A673 (cell line): ENCODE results near the gene MAML1. TPM values are rescaled to one million over a fixed set of nuclear protein-coding genes. Genes with fewer than 3 reads are reported as not detected.

Experiments
- BruUV-seq: library from RNA; stranded (reverse); fragments of 400-500 nt; replicated peaks from 2 replicates; lab custom pipeline; 2021; lab: Mats Ljungman, UMichigan
- CTCF ChIA-PET: fragments of 300-600 bp; sonication (Branson Sonifier 250); formaldehyde crosslinking; loops from one replicate; lab custom pipeline; 2022; ENCODE audit warnings: antibody characterized with exemption; lab: Charles Lee
- POLR2A ChIA-PET: fragments of 300-600 bp; sonication (Branson Sonifier 250); formaldehyde crosslinking; loops from one replicate; lab custom pipeline; 2022; ENCODE audit warnings: antibody characterized with exemption; ENCODE audit not compliant: low non-redundant PET; lab: Charles Lee
- DNase-seq: peaks from one replicate; pipeline ENCODE4 v3.0.0-alpha.2; 2015; ENCODE audit warnings: low spot score
- H3K27ac ChIP-seq: fragments of 200-600 bp; sonication (generic); 2 replicates; pipeline ENCODE4 v1.5.1; 2016; ENCODE audit warnings: mixed run types, low read depth, mild to moderate bottlenecking, mixed read lengths, antibody characterized with exemption, low read length; ENCODE audit not compliant: poor library complexity, severe bottlenecking
- H3K27me3 ChIP-seq: fragments of 200-600 bp; sonication (generic); replicated peaks from 2 replicates; pipeline ENCODE4 v1.6.1; 2017; ENCODE audit warnings: mixed run types, low read depth, mild to moderate bottlenecking, mixed read lengths, antibody characterized with exemption, low read length; ENCODE audit not compliant: insufficient read depth, poor library complexity
- H3K36me3 ChIP-seq: fragments of 200-600 bp; sonication (generic); 2 replicates; pipeline ENCODE4 v1.6.1; 2016; ENCODE audit warnings: mixed run types, mild to moderate bottlenecking, mixed read lengths, antibody characterized with exemption, low read length; ENCODE audit not compliant: insufficient read depth, poor library complexity, severe bottlenecking
- H3K4me1 ChIP-seq: fragments of 200-600 bp; sonication (generic); 2 replicates; pipeline ENCODE4 v1.6.1; 2017; ENCODE audit warnings: mixed run types, mild to moderate bottlenecking, mixed read lengths, antibody characterized with exemption, low read length; ENCODE audit not compliant: insufficient read depth, poor library complexity, severe bottlenecking
- H3K4me3 ChIP-seq: fragments of 200-600 bp; sonication (generic); 2 replicates; pipeline ENCODE4 v1.5.1; 2016; ENCODE audit warnings: low read depth, mixed run types, mild to moderate bottlenecking, mixed read lengths, low read length; ENCODE audit not compliant: poor library complexity, severe bottlenecking
- H3K9me3 ChIP-seq: fragments of 200-600 bp; sonication (generic); 2 replicates; pipeline ENCODE4 v1.6.1; 2016; ENCODE audit warnings: mixed run types, low read depth, mild to moderate bottlenecking, mixed read lengths, antibody characterized with exemption, low read length; ENCODE audit not compliant: poor library complexity, severe bottlenecking
- EZH2 ChIP-seq: fragments of 200-600 bp; sonication (generic); IDR thresholded peaks from 2 replicates; pipeline ENCODE4 v1.6.1; 2017; ENCODE audit warnings: borderline replicate concordance, low read depth, mild to moderate bottlenecking, mixed read lengths, antibody characterized with exemption, low read length; ENCODE audit not compliant: poor library complexity, severe bottlenecking
- intact Hi-C: fragments of 100-400 bp; cut with micrococcal nuclease; formaldehyde crosslinking; loops from one replicate; pipeline ENCODE4 v1.10.0; 2022; ENCODE audit not compliant: unreplicated experiment
- total RNA-seq: library from RNA; stranded (reverse); gene quantifications from 2 replicates; pipeline ENCODE4 v1.2.3, GENCODE V29; 2021
- TF ChIP-seq, protein P1 (sequence below): fragments of 300-800, 200-600 bp; sonication (generic); conservative IDR thresholded peaks from 2 replicates; pipeline ENCODE4 v1.5.1; 2017; ENCODE audit warnings: low read depth, mild to moderate bottlenecking, antibody characterized with exemption, low read length, moderate library complexity, mixed read lengths

MAML1 gene
- total RNA-seq, 1 experiment from 2014 or later, result 34.3 TPM

DNA sequence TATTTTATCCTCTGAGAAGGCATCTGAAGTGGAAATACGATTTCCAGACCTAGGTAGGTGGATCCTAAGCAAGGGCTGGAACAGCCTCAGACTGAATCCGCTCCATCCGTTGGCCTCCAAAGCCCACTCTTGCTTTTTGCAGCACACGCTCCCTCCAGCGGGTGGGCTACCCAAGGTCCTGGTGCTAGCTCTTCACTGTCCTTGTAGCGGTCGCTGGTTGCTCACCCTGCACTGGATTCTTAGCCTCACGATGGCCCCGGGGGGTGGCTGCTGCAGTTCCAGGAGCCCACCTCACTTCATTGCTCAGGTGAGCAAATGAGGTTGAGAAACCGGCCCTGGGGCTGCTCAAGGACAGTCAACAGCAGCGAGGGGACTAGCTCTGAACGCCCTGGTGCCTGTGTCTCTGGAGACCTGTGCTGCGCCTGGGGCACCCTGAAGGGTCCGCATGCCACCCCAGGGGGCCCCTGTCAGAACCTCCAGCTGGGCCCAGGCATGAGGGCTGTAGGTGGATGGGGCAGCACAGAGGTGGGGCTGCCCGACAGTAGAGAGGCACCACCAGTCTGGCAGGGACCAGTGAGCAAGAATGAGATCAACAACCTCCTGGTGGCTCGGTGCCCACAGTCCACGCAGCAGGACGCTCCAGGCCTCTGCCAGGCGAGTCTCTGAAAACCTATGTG lies 69.7 kb downstream of the MAML1 start:
- H3K4me3 ChIP-seq, result no peak overlapping the region
- no TSS peak for BruUV-seq
- peaks cover 11% of the 10 kb centered on the region for H3K36me3 ChIP-seq
- H3K4me1 ChIP-seq, result peaks cover 28% of the 10 kb centered on the region
- CTCF ChIA-PET, result interaction anchor here (0.5 to 1.2 kb wide), 3 partner anchors 40 to 1350 kb away, joined by 3 to 5 read pairs (median 5); no protein-coding TSS in a partner anchor
- POLR2A ChIA-PET, result no interaction called here
- intact Hi-C loops, result loop anchor here (5.0 kb wide), 3 partner anchors 55 to 290 kb away; partner anchors contain the start of genes MRNIP and TBC1D9B
- H3K27ac ChIP-seq, result no peak overlapping the region
- no peak for DNase-seq
- H3K9me3 ChIP-seq, result no peaks in the 10 kb centered on the region
- TF ChIP-seq EZH2, result no peak
- TF ChIP-seq, protein P1, sequence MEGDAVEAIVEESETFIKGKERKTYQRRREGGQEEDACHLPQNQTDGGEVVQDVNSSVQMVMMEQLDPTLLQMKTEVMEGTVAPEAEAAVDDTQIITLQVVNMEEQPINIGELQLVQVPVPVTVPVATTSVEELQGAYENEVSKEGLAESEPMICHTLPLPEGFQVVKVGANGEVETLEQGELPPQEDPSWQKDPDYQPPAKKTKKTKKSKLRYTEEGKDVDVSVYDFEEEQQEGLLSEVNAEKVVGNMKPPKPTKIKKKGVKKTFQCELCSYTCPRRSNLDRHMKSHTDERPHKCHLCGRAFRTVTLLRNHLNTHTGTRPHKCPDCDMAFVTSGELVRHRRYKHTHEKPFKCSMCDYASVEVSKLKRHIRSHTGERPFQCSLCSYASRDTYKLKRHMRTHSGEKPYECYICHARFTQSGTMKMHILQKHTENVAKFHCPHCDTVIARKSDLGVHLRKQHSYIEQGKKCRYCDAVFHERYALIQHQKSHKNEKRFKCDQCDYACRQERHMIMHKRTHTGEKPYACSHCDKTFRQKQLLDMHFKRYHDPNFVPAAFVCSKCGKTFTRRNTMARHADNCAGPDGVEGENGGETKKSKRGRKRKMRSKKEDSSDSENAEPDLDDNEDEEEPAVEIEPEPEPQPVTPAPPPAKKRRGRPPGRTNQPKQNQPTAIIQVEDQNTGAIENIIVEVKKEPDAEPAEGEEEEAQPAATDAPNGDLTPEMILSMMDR, result no peak
- H3K27me3 ChIP-seq, result no peaks in the 10 kb centered on the region

DNA sequence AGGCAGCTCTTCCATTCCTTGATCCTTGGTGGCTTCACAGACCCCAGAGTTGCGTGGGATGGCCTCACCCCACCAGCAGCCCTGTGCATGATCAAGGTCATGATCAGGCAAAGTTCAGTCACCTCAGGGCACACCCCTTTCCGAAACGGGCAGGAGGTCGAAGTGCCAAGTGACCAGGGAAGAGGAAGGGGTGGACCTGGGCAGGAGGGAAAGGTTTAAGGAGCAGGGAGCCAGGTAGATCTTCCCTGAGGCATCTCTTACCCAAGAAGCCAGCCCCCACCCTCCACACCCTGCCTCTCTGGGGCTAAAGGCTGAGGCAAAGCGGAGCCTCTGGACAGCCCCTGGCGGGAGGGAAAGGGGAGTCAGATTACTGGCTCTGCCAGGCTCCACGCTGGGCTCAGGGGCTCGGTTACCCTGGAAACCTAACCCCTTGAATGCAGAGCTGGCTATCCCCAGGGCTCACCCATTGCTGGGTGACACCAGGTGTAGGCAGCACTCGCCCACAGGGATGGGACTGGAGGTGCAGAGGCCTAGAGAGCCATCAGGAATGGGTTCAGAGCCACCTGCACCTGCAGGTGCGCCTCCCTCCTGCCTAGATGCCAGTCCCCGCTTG lies 70.4 kb downstream of the MAML1 start:
- Histone ChIP-seq H3K4me1 (peaks cover 28% of the 10 kb centered on the region), H3K9me3 (no peaks in the 10 kb centered on the region), H3K36me3 (peaks cover 9% of the 10 kb centered on the region), H3K27ac (no peak overlapping the region), H3K27me3 (no peaks in the 10 kb centered on the region), H3K4me3 (no peak overlapping the region)
- DNase-seq, result no peak
- ChIA-PET CTCF (no interaction called here), POLR2A (no interaction called here)
- BruUV-seq, result no TSS peak
- TF ChIP-seq, protein P1, result no peak
- no peak for TF ChIP-seq EZH2
- intact Hi-C loops, result loop anchor here (5.0 kb wide), 3 partner anchors 54 to 289 kb away; partner anchors contain the start of genes MRNIP and TBC1D9B

DNA sequence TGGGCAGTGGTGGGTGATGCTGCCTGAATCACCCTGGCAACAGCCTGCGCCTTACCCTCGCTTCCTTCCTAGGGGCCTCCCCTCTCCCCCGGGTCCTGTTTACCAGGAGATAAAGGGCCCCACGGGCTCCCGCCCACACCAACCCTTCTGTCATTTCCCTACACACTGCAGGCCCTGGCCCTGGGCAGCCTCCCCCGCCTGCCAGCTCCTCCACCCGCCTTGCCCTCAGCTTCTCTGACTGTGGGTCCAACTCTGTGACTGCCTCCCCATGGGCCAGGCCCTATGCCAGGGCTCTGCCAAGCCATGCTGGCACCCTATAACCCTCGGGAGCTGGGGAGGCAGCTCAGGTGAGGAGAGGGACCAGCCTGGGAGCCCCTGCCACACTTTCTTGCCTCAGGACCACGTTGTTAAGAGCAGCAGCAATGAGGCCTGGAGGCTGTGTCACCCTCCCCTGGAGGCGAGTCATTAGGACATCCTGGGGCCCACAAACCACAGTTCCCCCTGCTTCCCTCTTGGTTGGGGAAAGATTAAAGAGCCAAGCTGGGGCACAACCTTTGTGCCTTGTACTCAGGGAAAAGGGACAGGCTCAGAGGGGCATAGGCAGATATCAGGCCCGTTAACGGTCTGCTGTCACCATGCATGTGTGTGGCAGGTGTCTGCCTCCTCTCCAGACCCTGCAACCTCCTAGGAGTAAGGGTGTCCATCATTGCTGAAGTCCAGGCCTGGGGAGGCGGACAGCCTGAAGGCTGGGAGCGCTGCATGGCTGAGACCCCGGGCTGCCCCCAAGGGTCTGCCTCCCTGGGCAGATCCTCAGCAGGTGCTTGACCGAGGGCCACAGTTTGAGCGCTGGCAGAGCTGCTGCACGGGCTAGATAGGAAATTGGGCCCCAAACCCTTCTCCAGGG lies 71.3 kb downstream of the MAML1 start:
- no peak for DNase-seq
- H3K27me3 ChIP-seq, result no peaks in the 10 kb centered on the region
- no TSS peak for BruUV-seq
- TF ChIP-seq, protein P1, result no peak
- no peak for TF ChIP-seq EZH2
- H3K4me3 ChIP-seq, result no peak overlapping the region
- intact Hi-C loops, result loop anchor here (5.0 kb wide), 3 partner anchors 53 to 288 kb away; partner anchors contain the start of genes MRNIP and TBC1D9B
- H3K36me3 ChIP-seq, result peaks cover 4% of the 10 kb centered on the region
- no peak overlapping the region for H3K27ac ChIP-seq
- no peaks in the 10 kb centered on the region for H3K9me3 ChIP-seq
- POLR2A ChIA-PET, result no interaction called here
- H3K4me1 ChIP-seq, result peaks cover 28% of the 10 kb centered on the region
- CTCF ChIA-PET, result no interaction called here
